Neuronal stem cell (in vitro differentiated cells): Measurements from ENCODE around the gene KRT78.

ENCODE experiments used
- DNase-seq: peaks from one replicate; pipeline ENCODE4 v3.0.0-alpha.2; 2013; ENCODE audit warnings: low spot score
- H2AFZ ChIP-seq: one replicate; pipeline ENCODE4 v1.6.1; 2013; ENCODE audit warnings: mild to moderate bottlenecking, low read length, inconsistent platforms
- H2AK5ac ChIP-seq: 2 replicates; pipeline ENCODE4 v1.6.1; 2013; ENCODE audit warnings: low read depth, mild to moderate bottlenecking, inconsistent platforms, low read length, moderate library complexity, mixed read lengths
- H2BK120ac ChIP-seq: 2 replicates; pipeline ENCODE4 v1.6.1; 2013; ENCODE audit warnings: low read depth, mild to moderate bottlenecking, inconsistent platforms, low read length, moderate library complexity, mixed read lengths
- H2BK12ac ChIP-seq: one replicate; pipeline ENCODE4 v1.6.1; 2013; ENCODE audit warnings: low read length, inconsistent platforms
- H2BK15ac ChIP-seq: 2 replicates; pipeline ENCODE4 v1.6.1; 2013; ENCODE audit warnings: mild to moderate bottlenecking, low read length, inconsistent platforms, mixed read lengths
- H2BK5ac ChIP-seq: one replicate; pipeline ENCODE4 v1.6.1; 2013; ENCODE audit warnings: inconsistent platforms, mild to moderate bottlenecking, low read length, moderate library complexity
- H3K14ac ChIP-seq: one replicate; pipeline ENCODE4 v1.6.1; 2013; ENCODE audit warnings: low read length, inconsistent platforms
- H3K18ac ChIP-seq: 2 replicates; pipeline ENCODE4 v1.6.1; 2013; ENCODE audit warnings: low read length, inconsistent platforms
- H3K23ac ChIP-seq: 2 replicates; pipeline ENCODE4 v1.6.1; 2013; ENCODE audit warnings: low read depth, mild to moderate bottlenecking, mixed read lengths, low read length, inconsistent platforms; ENCODE audit not compliant: poor library complexity
- H3K27ac ChIP-seq: replicated peaks from 3 replicates; pipeline ENCODE4 v1.5.1; 2013; ENCODE audit warnings: low read length, inconsistent platforms
- H3K27me3 ChIP-seq, 3 experiments: 2 replicates each; pipeline ENCODE4 v1.6.1; 2013; ENCODE audit warnings: low read length in 3 of 3, mild to moderate bottlenecking in 2 of 3, inconsistent platforms in 1 of 3, low read depth in 1 of 3, mixed read lengths in 1 of 3, moderate library complexity in 1 of 3; ENCODE audit not compliant: control insufficient read depth in 3 of 3, insufficient read depth in 3 of 3
- H3K36me3 ChIP-seq, 2 donors: replicated peaks in 1 of 2; 2 replicates each; pipeline ENCODE4 v1.6.1; 2013; ENCODE audit warnings: low read length in 2 of 2; ENCODE audit not compliant: control insufficient read depth in 2 of 2, insufficient read depth in 2 of 2
- H3K4ac ChIP-seq: 2 replicates; pipeline ENCODE4 v1.6.1; 2013; ENCODE audit warnings: inconsistent platforms, mild to moderate bottlenecking, low read length, moderate library complexity
- H3K4me1 ChIP-seq, 2 donors: 1 replicate in 1 of 2; 2 replicates in 1 of 2; pipeline ENCODE4 v1.6.1; 2013; ENCODE audit warnings: low read length in 2 of 2, low read depth in 1 of 2; ENCODE audit not compliant: control insufficient read depth in 2 of 2, insufficient read depth in 1 of 2
- H3K4me2 ChIP-seq: one replicate; pipeline ENCODE4 v1.6.1; 2013; ENCODE audit warnings: mild to moderate bottlenecking, low read length, inconsistent platforms; ENCODE audit not compliant: insufficient read depth, poor library complexity, severe bottlenecking
- H3K4me3 ChIP-seq, 2 donors: 2 replicates each; pipeline ENCODE4 v1.5.1; 2013; ENCODE audit warnings: low read length in 2 of 2, mild to moderate bottlenecking in 2 of 2, inconsistent platforms in 1 of 2, moderate library complexity in 1 of 2
- H3K79me1 ChIP-seq: one replicate; pipeline ENCODE4 v1.6.1; 2013; ENCODE audit warnings: low read depth, mild to moderate bottlenecking, inconsistent platforms, low read length, moderate library complexity
- H3K9ac ChIP-seq: one replicate; pipeline ENCODE4 v1.6.1; 2013; ENCODE audit warnings: mild to moderate bottlenecking, low read depth, low read length, inconsistent platforms; ENCODE audit not compliant: poor library complexity
- H3K9me3 ChIP-seq, 2 donors: replicated peaks in 1 of 2; 2 replicates each; pipeline versions ENCODE3 to v1.6.1; 2013; ENCODE audit warnings: low read length in 2 of 2, mild to moderate bottlenecking in 2 of 2, inconsistent platforms in 1 of 2, low read depth in 1 of 2, mixed read lengths in 1 of 2, moderate library complexity in 1 of 2; ENCODE audit not compliant: control insufficient read depth in 2 of 2, insufficient read depth in 1 of 2
- H4K8ac ChIP-seq: one replicate; pipeline ENCODE4 v1.6.1; 2013; ENCODE audit warnings: low read depth, mild to moderate bottlenecking, inconsistent platforms, low read length, moderate library complexity
- H4K91ac ChIP-seq: one replicate; pipeline ENCODE4 v1.6.1; 2013; ENCODE audit warnings: low read length, low read depth, mild to moderate bottlenecking, inconsistent platforms; ENCODE audit not compliant: poor library complexity
- WGBS, 2 donors: extraction: QIAGEN DNeasy Blood & Tissue Kit; methylation state at CpG; one replicate each; pipeline ENCODE4 v1.1.7; 2013; ENCODE audit warnings: missing lambda C conversion rate in 2 of 2, mixed read lengths in 1 of 2; ENCODE audit not compliant: insufficient read length in 2 of 2, insufficient replicate concordance in 1 of 2; ENCODE audit errors: extremely low coverage in 2 of 2; 5-methylcytosine and 5-hydroxymethylcytosine counted together

The KRT78 gene

GRCh38 chr12:52867642-52868041, 18.8 kb upstream of the KRT78 start:
- Histone ChIP-seq H3K9me3 (no peaks in the 10 kb centered on the region), H3K79me1 (no peaks in the 10 kb centered on the region), H2BK5ac (no peak overlapping the region), H2BK15ac (no peak overlapping the region), H2AK5ac (peak overlapping the region; percentile 70), H3K14ac (no peak overlapping the region), H4K8ac (no peak overlapping the region), H3K27me3 (peaks cover 0 to 8% (median 0%) of the 10 kb centered on the region in 3 experiments), H3K4me2 (no peak overlapping the region), H3K18ac (peak overlapping the region; percentile 79), H3K4me3 (no peak overlapping the region), H4K91ac (no peak overlapping the region), H2BK120ac (no peak overlapping the region), H3K4ac (peak overlapping the region; percentile 81), H3K4me1 (peaks cover 0 to 5% of the 10 kb centered on the region in 2 donors), H3K9ac (no peak overlapping the region), H2AFZ (no peak overlapping the region), H2BK12ac (no peak overlapping the region), H3K36me3 (no peaks in the 10 kb centered on the region), H3K23ac (no peak overlapping the region), H3K27ac (no peak overlapping the region)
- WGBS, 2 donors = no CpG with 5 or more reads among the region's 9 CpGs
- no peak for DNase-seq

GRCh38 chr12:52867152-52867551, 18.4 kb upstream of the KRT78 start:
- peak overlapping the region; percentile 12 for H3K23ac ChIP-seq
- no peak overlapping the region for H2BK15ac ChIP-seq
- peak overlapping the region; percentile 12 for H3K9ac ChIP-seq
- H2AK5ac ChIP-seq = peak overlapping the region; percentile 28
- peaks cover 0 to 5% of the 10 kb centered on the region in 2 donors for H3K4me1 ChIP-seq
- no peaks in the 10 kb centered on the region for H3K36me3 ChIP-seq
- H3K79me1 ChIP-seq = no peaks in the 10 kb centered on the region
- no peak overlapping the region for H2AFZ ChIP-seq
- H4K91ac ChIP-seq = no peak overlapping the region
- no CpG with 5 or more reads among the region's 5 CpGs for WGBS, 2 donors
- H2BK12ac ChIP-seq = no peak overlapping the region
- H3K27ac ChIP-seq = no peak overlapping the region
- H3K9me3 ChIP-seq = no peaks in the 10 kb centered on the region
- no peak overlapping the region for H4K8ac ChIP-seq
- no peak for DNase-seq
- H2BK120ac ChIP-seq = no peak overlapping the region
- peaks cover 0 to 4% (median 0%) of the 10 kb centered on the region in 3 experiments for H3K27me3 ChIP-seq
- no peak overlapping the region for H2BK5ac ChIP-seq
- no peak overlapping the region for H3K4me2 ChIP-seq
- peak overlapping the region; percentile 21 for H3K14ac ChIP-seq
- peak overlapping the region; percentile 53 for H3K4ac ChIP-seq
- no peak overlapping the region for H3K4me3 ChIP-seq
- H3K18ac ChIP-seq = peak overlapping the region; percentile 19

- no CpG with 5 or more reads among the region's 10 CpGs for WGBS, 2 donors
Observed at GRCh38 chr12:52865090-52865944, 16.5 kb upstream of the KRT78 start.

GRCh38 chr12:52862023-52862422, 13.2 kb upstream of the KRT78 start:
- Histone ChIP-seq H3K4me1 (peaks cover 0 to 3% of the 10 kb centered on the region in 2 donors), H3K36me3 (no peaks in the 10 kb centered on the region), H2AK5ac (no peak overlapping the region), H4K91ac (no peak overlapping the region), H3K27ac (no peak overlapping the region), H3K9me3 (no peaks in the 10 kb centered on the region), H2AFZ (no peak overlapping the region), H3K18ac (peak overlapping the region; percentile 18), H2BK120ac (no peak overlapping the region), H3K4me2 (no peak overlapping the region), H2BK5ac (no peak overlapping the region), H3K4ac (no peak overlapping the region), H3K27me3 (no peaks in the 10 kb centered on the region), H3K9ac (no peak overlapping the region), H3K4me3 (no peak overlapping the region), H2BK12ac (no peak overlapping the region), H3K23ac (no peak overlapping the region), H3K79me1 (no peaks in the 10 kb centered on the region), H3K14ac (no peak overlapping the region), H4K8ac (no peak overlapping the region), H2BK15ac (peak overlapping the region; percentile 6)
- no peak for DNase-seq
- WGBS, 2 donors = no CpG with 5 or more reads among the region's 2 CpGs

More at GRCh38 chr12:52865090-52865944, 16.5 kb upstream of the KRT78 start:
- H2BK12ac ChIP-seq = no peak overlapping the region
- H3K18ac ChIP-seq = no peak overlapping the region
- H2BK15ac ChIP-seq = no peak overlapping the region
- peaks cover 0 to 4% of the 10 kb centered on the region in 2 donors for H3K4me1 ChIP-seq
- H3K27ac ChIP-seq = no peak overlapping the region
- H3K36me3 ChIP-seq = no peaks in the 10 kb centered on the region
- no peak overlapping the region for H3K23ac ChIP-seq
- no peak overlapping the region for H2AFZ ChIP-seq
- H3K4me2 ChIP-seq = no peak overlapping the region
- no peaks in the 10 kb centered on the region for H3K79me1 ChIP-seq
- no peak overlapping the region for H2BK120ac ChIP-seq
- no peak overlapping the region for H3K4me3 ChIP-seq
- no peaks in the 10 kb centered on the region for H3K27me3 ChIP-seq
- no peak overlapping the region for H3K9ac ChIP-seq
- no peaks in the 10 kb centered on the region for H3K9me3 ChIP-seq
- no peak overlapping the region for H2BK5ac ChIP-seq
- H2AK5ac ChIP-seq = no peak overlapping the region
- no peak overlapping the region for H4K91ac ChIP-seq
- no peak overlapping the region for H4K8ac ChIP-seq
- H3K4ac ChIP-seq = no peak overlapping the region
- H3K14ac ChIP-seq = no peak overlapping the region
- DNase-seq = peak; percentile 78
